Activated gamma-delta T cell (primary cell): ENCODE data around the gene EPM2A.
"Not testable (repeated sequence)": the region's sequence is repeated elsewhere in the genome, so short reads cannot be mapped to it uniquely, and the experiment has no call there.

ENCODE experiments used
- DNase-seq: peaks from one replicate; lab custom pipeline; 2025; lab: John Stamatoyannopoulos, UW
- total RNA-seq, 2 donors: gene quantifications; one replicate each; lab custom pipeline; 2026; lab: John Stamatoyannopoulos, UW

Gene EPM2A
- total RNA-seq, result 11.6 to 15.8 reads per million in 2 donors

DNA sequence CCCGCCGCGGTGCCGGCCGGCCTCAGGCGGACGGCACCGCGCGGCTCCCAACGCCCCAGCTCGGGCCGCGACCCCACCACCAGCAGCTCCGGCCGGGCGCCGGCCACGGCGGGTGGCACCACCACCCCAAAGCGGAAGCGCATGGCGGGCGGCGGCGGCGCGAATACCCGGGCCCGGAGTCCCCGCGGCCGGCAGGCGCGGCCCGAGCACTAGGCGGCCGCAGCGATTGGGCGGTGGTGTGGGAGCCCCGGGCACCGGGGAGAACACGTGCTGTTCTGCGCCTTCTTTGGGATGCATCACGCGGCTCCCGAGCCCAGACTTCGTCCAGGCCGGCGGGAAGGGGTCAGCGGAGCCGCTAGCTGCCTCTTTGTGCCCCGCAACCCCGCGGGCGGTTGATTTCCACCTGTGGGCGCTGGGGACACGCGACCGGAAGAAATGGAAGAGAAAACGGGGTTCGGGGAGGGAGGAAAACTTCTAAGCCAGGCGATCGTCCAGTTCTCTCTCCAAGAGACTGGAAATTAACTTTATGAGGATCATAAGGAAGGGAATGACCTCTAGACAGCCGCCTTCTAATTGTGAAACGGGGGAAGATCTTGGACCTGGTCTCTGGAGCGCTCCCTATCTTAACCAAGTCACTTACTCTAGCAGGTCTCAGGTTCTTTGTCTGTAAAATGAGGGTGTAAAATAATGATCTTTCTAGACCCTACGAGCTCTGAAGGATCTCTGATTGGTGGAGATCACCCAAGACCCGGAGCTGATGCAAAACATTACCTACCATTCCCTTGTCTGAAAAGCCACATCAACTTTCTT lies at the start of gene EPM2A:
Gene EPM2A (minus strand): TSS at position 165 of the 810 bp plus-strand sequence. CDS start 22 bp downstream, at position 143.
- peak; percentile 41 for DNase-seq

DNA sequence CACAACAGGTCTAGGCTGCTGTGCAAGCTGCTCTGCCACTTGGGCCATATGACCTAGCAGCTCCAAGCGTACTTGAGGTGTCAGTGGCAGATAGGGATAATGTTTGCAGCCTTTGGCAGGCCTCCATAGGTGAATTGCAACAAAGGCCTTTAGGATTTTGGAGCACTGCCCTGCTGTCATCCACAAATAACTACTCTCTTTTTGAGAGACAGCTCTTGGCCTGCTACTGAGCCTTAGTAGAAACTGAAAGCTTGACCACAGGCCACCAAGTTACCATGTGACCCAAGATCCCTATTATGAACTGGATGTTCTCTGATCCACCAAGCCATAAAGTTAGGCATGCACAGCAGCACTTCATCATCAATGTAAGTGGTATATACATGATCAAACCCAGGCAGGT lies 49.4 kb upstream of the EPM2A start:
- no peak for DNase-seq

DNA sequence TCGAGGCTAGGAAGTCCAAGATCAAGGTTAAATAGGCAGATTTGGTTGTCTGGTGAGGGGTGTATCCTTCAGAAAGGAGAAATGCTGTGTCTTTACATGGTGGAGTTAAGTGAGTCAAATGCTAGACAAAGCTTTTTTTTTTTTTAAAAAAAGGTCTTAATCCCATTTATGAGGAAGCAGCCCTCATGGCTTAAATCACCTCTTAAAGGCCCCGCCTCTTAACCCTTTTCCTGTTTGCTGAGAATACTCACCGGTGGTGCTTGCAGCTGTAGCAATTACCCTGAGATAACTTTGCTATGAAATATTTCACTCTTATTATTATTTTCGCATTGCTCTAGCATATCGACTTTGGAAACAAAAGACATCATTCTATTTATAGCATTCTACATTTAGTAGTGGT lies 48.5 kb upstream of the EPM2A start:
- DNase-seq, result no peak

DNA sequence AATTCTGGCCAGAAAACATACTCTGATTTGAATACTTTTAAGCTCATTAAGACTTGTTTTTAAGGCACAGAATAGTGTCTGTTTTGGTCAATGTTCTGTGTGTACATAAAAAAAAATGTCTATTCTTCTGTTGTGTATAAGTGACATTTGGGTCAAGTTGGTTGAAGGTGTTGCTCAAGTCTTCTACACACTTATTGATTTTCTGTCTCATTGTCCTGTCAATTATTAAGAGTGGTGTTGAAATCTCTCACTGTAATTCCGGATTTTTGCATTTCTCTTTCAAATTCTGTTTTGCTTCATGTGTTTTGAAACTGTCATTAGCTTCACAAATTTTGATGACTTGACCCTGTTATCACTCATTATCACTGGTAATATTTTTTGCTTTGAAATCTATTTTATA lies 37.5 kb upstream of the EPM2A start:
- DNase-seq, result no peak

DNA sequence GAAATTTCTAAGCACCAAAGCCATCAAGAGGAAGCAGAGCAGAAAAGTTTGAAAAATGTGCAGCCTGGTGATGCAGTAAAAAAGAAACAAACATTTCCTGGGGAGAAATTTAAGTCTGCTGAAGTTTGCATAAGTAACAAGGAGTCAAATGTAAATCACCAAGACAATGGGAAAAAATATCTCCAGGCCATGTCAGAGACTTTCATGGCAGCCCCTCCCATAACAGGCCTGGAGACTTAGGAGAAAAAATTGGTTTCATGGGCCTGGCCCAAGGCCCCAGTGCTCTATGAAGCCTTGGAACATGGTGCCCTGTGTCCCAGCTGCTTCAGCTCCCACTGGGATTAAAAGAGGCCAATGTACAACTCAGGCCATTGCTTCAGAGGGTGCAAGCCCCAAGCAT lies 30.1 kb upstream of the EPM2A start:
- DNase-seq, result no peak

DNA sequence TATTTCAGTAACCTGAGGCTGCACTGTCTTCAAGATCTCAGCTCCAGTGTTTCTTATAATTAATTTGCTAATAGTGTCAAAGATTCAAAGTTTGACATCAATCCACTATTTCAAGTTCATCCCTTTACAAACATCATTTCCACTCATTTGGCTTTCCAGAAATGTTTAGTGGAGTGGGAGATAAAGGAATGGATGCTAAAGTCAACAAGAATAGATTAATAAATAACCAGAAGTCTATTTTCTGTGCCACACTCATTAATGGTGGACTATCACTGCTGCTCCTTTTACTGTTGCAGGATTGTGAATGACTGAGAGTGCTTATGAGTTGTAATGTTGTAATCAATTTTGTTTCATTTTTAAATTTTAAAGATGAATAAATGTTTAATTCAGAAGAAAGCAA lies 28.4 kb upstream of the EPM2A start:
- DNase-seq, result no peak

DNA sequence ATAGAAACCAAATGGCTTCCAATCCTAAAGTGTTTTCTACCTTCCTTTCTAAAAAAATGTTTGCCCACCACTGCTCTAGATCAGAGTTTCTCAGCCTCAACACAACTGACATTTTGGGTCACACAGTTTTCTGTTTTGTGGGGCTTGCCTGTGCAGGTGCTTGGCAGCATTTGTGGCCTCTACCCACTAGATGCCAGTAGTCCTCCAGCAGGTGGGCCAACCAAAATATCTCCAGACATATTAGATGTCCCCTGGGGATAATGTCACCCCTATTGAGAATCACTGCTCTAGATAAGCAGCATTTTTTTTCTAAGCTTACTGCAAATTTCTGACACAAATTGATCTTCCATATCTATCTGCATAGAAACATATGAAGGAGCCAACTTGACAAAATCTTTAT lies 26.3 kb upstream of the EPM2A start:
- no peak for DNase-seq

DNA sequence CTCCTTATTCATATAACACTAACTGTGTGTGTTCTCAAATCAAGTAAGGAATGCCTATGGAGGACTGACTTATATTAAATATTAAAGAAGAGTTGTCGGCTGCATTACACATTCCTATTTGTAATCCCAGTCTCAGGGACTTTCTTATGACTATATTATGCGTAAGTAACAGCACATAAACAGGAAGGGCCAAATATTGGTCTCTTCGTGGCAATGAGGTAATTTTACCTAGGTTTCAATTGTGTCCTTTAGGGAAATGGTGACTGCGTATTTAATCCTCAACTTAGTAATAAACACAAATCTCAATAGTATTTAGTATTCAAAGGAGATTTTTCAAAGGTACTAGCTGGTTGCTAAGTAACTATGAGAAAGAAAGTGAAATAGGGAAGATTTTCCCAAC lies 22.8 kb upstream of the EPM2A start:
- no peak for DNase-seq

DNA sequence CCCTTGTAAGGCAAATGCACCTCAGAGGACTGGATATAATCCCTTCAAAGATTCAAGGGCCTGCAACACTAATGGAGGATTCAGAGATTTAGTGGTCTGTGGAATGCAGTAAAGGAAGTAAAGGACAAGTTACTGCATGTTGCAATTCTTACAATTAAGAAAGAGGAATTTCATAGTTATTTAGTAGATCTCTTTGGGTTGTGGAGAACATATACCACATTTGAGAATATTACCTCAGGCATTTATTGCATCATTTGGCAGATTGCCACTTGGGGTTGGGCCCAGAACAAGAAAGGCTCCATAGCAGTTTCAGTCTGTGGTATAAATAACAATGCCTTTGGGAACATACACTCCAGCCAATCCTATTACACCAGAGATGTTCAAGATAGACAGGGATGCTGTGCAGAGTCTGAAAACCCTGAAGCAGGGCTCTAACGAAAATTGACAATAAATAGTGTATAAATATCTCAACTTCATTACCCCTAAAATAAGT lies 20.9 kb upstream of the EPM2A start:
- no peak for DNase-seq

DNA sequence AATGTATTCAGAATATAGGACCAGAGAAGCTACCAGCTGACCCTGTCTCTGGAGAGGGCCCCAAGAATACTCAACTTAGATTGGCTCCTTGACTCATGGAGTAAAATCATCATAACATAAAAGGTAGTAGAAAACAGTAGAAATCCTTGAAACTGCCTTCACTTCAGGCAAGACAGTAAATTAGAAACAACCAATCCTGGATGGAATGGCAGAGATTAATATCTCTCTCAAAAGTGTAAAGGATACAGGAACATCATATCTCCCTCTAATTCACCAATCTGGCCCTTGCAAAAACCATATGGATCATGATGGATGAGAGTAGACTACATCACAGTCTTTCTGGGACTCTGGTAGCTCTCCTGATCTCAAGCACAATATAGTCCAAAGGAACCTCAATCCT lies 20.4 kb upstream of the EPM2A start:
- no peak for DNase-seq

DNA sequence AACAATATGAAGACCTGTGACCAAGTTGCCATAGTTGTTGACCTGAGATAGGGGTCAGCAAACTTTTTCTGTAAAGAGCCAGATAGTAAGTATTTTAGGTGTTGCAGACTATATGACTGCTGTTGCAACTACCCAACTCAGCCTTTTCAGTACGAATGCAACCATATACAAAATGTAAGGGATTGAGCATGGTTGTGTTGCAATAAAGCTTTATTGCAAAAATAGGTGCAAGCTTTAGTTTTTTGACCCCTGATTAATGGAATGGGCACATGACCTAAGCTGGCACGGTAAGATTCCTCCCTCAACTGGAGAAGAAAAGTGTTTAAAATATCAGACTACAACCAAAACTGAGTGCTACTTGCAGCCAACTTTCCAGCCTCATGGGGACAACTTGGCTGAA lies 17.3 kb upstream of the EPM2A start:
- no peak for DNase-seq

DNA sequence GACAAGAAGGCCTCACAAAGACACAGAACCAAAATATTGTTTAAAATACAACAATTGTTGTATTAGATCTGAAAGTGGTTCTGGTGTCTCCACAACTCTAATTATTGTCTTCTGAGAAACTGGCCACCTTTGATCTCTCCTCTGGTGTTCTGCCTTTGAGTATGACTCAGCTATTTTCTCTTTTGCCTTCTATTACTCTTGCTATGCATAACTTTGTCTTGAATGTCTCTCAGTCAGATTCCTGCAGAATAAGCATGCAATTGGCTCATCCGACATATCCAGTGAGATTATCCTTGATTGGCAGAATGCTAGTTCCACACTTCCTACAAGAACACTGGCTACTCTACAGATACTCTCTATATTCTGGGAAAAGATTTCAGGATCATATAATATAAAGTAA lies 14.3 kb upstream of the EPM2A start:
- no peak for DNase-seq

DNA sequence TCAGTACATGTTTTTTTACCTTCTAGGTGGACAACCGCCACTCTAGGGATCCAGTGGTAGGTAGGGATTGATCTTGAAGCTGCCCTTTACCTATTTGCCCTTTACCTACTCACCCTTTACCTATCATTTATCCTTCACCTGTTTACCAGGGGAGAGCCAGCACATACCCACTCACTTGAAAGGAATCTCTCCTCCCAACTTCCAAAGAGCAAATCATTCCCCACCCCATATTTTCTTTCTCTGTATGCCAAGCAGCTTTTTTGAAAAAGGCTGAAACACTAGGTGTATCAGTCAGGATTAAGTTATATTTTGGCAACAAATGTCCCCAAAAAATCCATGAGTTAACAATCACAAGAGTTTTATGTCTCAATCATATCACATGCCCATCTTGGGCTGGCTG lies 10.5 kb upstream of the EPM2A start:
- no peak for DNase-seq

DNA sequence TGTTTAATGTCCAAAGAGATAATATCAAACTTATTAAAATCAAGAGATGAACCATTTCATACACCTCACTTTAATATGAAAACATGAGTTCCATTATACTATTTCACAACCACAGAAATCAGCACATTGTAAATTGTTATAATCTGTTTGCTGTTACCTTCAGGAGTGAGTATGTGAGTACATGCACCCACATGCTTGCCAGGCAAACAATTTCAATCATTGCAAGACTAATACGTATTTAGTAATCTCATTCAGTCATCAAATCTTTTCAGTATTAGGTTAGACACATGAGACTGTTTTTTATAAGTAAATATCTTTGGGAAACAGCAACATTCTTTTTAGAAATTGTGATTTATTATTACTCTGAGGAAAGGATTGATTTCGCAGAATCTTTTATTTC lies 9.3 kb upstream of the EPM2A start:
- no peak for DNase-seq

DNA sequence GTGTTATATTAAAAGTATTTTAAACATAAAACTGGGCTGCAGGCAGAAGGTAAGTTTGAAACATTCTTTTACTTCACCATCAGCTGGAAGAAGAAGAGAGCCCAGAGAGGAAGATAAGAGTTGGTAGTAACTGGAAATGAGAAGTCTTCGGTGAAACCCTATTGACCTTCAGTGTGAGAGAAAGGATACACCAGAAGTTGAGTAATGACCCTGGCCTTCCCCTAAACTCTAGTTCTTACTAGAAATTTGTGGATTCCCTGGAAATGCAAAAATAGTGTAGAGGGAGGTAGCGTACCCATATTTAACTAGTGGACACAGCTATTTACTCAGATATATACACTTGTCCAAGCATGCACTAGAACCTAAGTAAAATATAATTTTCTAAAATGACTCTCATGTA lies 8.0 kb upstream of the EPM2A start:
- DNase-seq, result no peak

DNA sequence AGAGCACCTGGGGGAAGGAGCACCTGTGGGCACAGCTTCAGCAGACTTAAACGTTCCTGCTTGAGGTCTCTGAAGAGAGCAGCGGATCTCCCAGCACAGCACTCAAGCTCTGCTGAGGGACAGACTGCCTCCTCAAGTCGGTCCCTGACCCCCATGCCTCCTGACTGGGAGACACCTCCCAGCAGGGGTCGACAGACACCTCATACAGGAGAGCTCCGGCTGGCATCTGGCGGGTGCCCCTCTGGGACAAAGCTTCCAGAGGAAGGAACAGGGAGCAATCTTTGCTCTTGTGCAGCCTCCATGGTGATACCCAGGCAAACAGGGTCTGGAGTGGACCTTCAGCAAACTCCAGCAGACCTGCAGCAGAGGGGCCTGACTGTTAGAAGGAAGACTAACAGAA lies 7.2 kb upstream of the EPM2A start:
- not testable (repeated sequence) for DNase-seq

DNA sequence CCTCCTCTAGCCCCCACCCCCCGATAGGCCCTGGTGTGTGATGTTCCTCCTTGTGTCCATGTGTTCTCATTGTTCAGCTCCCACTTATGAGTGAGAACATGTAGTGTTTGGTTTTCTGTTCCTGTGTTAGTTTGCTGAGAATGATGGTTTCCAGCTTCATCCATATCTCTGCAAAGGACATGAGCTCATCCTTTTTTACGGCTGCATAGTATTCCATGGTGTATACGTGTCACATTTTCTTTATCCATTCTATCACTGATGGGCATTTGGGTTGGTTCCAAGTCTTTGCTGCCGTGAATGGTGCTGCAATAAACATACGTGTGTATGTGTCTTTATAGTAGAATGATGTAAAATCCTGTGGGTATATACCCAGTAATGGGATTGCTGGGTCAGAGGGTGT lies 4.4 kb upstream of the EPM2A start:
- DNase-seq, result not testable (repeated sequence)

DNA sequence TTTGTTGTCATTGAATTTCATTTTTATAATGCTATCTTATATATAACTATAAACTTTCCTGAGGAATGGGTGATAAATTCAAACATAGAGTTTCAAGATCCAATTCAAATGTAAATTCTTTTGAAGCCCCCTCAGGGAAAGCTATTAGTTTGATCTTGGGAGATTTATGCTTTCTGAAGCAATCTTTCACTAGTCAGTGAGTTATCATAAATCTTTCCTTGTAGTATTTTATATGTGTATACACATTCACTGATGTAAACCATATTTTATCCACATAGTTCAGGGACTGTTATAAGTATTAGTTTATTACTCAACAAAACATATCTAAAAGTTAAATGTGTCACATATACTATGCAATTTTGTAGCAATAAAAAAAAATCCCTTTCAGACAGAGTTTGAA lies 2.9 kb upstream of the EPM2A start:
- DNase-seq, result no peak

DNA sequence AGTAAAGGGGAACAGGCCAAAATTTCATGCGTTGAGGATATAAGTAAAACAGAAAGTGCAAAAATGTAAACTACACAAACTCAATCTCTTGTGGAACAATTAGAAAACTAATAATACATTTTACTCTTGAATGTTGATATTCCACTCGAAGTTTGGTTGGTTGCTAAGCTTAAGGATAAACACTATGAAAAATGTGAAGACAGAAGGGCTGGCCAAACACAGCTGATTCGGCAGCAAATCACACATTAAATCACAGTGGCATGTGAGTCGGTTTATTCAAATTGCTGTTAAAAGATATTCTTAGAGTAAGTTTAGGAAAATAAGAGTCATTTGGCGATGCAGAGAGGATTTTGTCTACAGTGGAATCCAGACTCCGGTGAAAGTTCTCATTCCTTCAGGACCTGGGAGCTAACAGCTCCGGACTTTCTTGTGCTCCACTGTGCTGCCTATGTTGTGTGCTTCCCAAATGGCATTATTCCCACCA lies 1.4 kb upstream of the EPM2A start:
- no peak for DNase-seq

DNA sequence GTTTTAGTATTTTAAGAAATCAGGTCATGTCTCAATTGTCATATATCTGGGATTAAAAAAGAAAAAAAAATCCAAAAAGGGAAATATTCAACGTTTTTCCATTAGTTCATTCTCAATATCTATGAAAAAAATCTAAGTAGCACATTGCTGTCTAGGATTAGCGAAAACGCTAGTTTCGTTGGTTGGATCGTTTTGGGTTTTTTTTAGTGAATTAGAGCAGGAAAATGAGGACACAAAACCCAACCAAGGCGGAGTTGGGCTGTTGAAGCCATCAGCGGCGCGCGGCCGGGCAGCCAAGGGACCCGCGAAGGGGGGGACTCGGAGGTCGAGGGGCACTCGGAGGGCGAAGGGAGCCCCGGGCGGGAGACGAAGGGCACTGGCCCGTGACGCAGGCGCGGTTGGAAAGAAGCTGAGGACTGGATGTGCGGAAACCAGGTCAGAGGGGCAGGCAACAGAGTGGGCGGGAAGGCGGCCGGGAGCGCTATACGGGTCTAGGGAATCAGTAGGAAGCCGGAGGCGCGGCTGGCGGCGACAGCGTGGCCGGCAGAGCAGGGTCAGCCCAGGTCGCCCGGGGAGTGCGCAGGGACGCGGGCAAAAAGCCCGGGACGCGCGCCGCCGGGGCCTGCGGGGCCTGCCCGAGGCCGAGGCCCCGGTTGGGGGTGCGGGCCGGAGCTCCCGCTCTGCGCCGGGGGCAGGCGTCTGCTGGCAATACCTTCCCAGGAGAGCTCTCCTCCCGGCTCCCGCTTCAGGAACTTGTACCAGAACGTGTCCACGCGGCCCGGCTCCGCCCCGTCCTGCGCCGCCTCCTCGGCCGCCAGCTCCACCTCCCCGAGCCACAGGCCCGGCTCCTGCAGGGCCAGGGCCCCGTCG lies 599 bp downstream of the EPM2A start:
- peak; percentile 39 for DNase-seq

DNA sequence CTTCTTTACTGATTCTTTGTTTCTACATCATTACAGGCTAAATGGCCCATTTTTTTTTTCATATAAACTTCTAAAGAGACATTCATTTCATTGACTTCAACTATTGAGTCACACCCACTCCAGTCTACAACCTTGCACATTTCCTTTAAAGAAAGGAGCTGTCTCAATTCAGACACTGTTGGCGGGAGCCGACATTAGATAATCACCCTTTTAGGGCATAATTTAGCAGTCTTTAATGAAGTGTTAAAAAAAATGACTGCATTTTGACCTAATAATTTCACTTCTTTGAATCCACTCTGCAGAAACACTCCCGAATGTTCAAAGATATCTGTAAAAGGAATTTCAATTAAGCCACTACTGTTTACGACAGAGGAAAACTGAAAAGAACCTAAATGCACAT lies 1.5 kb downstream of the EPM2A start:
- no peak for DNase-seq

DNA sequence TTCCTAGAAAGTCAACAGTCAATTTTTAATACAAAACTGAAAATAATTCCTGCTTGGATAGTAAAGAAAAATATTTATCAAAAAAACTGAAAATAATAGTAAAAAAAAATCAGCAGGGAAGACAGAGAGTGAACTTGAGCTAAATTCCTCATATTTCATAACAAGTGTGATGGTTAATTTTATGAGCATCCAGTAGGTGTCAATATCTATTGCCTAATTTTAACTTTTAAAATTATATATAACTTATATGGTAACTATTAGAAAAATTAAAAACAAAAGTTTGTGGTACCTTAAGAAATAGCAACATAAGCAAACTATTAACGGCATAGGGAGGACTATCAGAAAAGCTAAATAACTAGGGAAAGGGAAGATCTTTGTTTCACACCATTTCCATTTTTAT lies 2.1 kb downstream of the EPM2A start:
- no peak for DNase-seq

DNA sequence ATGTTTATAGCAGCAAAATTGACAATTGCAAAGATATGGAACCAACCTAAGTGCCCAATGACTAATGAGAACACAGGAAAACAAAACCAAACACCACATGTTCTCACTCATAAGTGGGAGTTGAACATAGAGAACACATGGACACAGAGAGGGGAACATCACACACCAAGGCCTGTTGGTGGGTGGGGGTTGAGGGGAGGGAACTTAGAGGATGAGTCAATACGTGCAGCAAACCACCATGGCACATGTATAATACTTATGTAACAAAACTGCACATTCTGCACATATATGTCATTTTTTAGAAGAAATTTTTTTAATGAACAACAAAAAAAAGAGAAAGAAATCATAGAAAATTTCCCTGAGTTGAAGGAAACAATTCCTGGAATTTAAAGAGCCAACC lies 3.9 kb downstream of the EPM2A start:
- DNase-seq, result no peak
